ENCODE data around the gene RASGRF1. TPM values are rescaled to one million over a fixed set of nuclear protein-coding genes. Genes with fewer than 3 reads are reported as not detected.

The RASGRF1 gene, protein sequence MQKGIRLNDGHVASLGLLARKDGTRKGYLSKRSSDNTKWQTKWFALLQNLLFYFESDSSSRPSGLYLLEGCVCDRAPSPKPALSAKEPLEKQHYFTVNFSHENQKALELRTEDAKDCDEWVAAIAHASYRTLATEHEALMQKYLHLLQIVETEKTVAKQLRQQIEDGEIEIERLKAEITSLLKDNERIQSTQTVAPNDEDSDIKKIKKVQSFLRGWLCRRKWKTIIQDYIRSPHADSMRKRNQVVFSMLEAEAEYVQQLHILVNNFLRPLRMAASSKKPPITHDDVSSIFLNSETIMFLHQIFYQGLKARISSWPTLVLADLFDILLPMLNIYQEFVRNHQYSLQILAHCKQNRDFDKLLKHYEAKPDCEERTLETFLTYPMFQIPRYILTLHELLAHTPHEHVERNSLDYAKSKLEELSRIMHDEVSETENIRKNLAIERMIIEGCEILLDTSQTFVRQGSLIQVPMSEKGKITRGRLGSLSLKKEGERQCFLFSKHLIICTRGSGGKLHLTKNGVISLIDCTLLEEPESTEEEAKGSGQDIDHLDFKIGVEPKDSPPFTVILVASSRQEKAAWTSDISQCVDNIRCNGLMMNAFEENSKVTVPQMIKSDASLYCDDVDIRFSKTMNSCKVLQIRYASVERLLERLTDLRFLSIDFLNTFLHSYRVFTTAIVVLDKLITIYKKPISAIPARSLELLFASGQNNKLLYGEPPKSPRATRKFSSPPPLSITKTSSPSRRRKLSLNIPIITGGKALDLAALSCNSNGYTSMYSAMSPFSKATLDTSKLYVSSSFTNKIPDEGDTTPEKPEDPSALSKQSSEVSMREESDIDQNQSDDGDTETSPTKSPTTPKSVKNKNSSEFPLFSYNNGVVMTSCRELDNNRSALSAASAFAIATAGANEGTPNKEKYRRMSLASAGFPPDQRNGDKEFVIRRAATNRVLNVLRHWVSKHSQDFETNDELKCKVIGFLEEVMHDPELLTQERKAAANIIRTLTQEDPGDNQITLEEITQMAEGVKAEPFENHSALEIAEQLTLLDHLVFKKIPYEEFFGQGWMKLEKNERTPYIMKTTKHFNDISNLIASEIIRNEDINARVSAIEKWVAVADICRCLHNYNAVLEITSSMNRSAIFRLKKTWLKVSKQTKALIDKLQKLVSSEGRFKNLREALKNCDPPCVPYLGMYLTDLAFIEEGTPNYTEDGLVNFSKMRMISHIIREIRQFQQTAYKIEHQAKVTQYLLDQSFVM (N-terminal part only)
- 3.5 TPM for total RNA-seq

DNA sequence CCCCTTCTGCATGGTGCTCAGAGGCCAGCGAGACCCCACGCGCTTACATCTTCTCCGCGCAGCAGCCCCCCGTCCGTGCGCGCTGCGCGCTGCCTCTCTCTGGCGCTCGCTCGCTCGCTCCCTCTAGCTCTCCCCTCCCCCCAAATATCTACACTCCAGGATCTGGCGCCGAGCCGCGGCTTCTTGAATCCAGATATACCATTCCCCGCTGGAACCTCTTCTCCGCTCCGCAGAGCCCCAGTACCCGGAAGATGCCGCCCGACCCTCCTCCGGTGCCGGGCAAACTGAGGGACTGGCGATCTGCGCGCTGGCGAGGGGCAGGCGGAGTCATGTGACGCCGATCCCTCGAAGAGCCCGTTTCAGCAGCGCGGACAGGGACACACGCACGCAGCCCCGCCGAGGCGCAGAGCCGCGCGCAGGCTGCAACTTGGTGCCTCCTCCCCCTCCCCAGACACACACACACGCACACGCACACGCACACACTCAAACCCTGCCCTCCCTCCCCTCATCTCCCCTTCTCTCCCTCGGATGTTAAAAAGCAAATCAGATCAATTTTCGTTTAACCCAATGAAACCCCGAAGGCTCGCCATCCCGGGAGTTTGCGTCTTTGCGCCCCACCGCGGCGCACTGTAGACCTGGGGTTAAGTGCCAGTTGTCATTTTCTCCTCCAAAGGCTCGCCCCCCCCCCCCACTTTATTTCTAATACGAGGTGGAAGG, at the start of gene RASGRF1:
RASGRF1 (minus strand) TSS at position 294 of the 717 bp plus-strand sequence; CDS start at position 12, 282 bp downstream.

DNA sequence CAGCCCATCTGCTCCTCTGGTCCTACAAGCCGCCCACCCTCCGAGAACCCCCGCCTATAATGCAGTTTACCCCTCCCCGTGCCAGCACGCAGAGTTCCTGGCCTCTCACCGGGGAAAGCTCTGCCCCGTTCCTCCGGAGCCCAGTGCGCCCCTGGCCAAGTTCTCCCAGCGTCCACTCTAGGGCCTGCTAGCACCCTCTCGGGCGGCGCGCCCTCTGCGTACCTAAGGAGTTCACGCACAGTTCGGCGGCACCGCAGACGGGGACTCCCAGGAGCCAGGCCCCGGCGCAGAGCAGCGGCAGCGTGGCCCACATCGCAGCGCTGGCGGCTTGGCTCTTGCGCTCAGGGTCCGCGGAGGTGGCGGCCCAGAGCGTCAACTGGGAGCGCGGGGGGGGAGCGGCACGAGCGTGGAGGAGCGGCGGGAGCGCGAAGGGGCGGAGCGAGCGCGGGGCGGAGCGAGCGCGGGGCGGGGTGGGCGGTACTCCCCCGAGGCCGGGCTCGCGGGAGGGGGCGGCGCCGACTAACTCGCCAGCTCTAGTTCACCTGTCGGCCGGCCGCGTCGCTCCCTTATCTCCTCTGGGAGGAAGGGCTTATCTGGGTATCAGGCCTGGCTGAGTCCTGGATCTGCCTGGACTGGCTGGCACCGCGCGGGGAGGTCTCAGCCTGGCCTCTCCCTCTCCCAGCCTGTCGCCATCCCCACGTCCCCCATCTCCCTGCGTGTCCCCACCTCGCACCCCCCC, 145.7 kb downstream of the RASGRF1 start, which contains the start of gene CTSH:
CTSH (minus strand) TSS at position 378 of the 739 bp plus-strand sequence; CDS start at position 313, 65 bp downstream.

Other genes starting within 250 kb of the RASGRF1 start
- gene MORF4L1, start 217.9 kb downstream of the RASGRF1 start, total RNA-seq: 632 TPM
- gene CTSH, start 145.7 kb downstream of the RASGRF1 start, total RNA-seq: 87.0 TPM
- 0.22 TPM for gene ANKRD34C, start 191.9 kb upstream of the RASGRF1 start, total RNA-seq
- gene TMED3, start 220.3 kb upstream of the RASGRF1 start, total RNA-seq: 50.5 TPM